Stomach (tissue), 4 donors: Measurements from ENCODE around the gene ANKFN1.

ENCODE experiments used
- CTCF ChIP-seq, 7 experiments: fragments of 450-650 bp in 4 of 7; fragments of 200-600 bp in 3 of 7; sonication (generic) in 3 of 7; IDR thresholded peaks; one replicate each; pipeline ENCODE4 v1.5.1; 2016 to 2019; ENCODE audit warnings: antibody characterized with exemption in 7 of 7, control low read depth in 2 of 7, mild to moderate bottlenecking in 1 of 7
- EP300 ChIP-seq: sonication (generic); formaldehyde crosslinking; IDR thresholded peaks from one replicate; pipeline ENCODE4 v1.6.1; 2017; ENCODE audit warnings: antibody characterized with exemption
- POLR2A ChIP-seq, 4 donors: fragments of 450-650 bp; IDR thresholded peaks; one replicate each; pipeline ENCODE4 v1.6.1; 2016; ENCODE audit warnings: antibody characterized with exemption in 4 of 4, control low read depth in 2 of 4, mild to moderate bottlenecking in 1 of 4, moderate library complexity in 1 of 4
- POLR2AphosphoS5 ChIP-seq, 3 donors: sonication (generic); formaldehyde crosslinking; IDR thresholded peaks; one replicate each; pipeline ENCODE4 v1.6.1; 2016; ENCODE audit warnings: antibody characterized with exemption in 3 of 3

- TF ChIP-seq CTCF (IDR thresholded peaks at IDR 0.05), result no peak
- TF ChIP-seq POLR2A (IDR thresholded peaks at IDR 0.05), result no peak
- no peak for TF ChIP-seq EP300
- TF ChIP-seq POLR2AphosphoS5 (IDR thresholded peaks at IDR 0.05), result no peak
Observed at GRCh38 chr17:56150649-56151048, 2.6 kb upstream of the ANKFN1 start.
